Measurements from ENCODE around the gene SERINC3.

Gene SERINC3

GRCh38 chr20:44456611-44457010 lies 65.3 kb downstream of the SERINC3 start:
- Histone ChIP-seq H3K27ac (no peak overlapping the region), H3K36me3 (no peaks in the 10 kb centered on the region), H3K9me3 (ENCODE audit: severe bottlenecking) (no peaks in the 10 kb centered on the region), H3K27me3 (ENCODE audit: insufficient read depth, low read depth, severe bottlenecking) (no peaks in the 10 kb centered on the region), H3K4me3 (ENCODE audit: low read depth, low read length) (no peak overlapping the region)
- no peak for TF ChIP-seq CTCF (IDR thresholded peaks at IDR 0.05; ENCODE audit: low read depth, low read length)
- DNase-seq, result no peak

- no peak for TF ChIP-seq CTCF (IDR thresholded peaks at IDR 0.05; ENCODE audit: low read depth, low read length)
- Histone ChIP-seq H3K9me3 (ENCODE audit: severe bottlenecking) (no peaks in the 10 kb centered on the region), H3K27ac (no peak overlapping the region), H3K4me3 (ENCODE audit: low read depth, low read length) (no peak overlapping the region), H3K36me3 (no peaks in the 10 kb centered on the region), H3K27me3 (ENCODE audit: insufficient read depth, low read depth, severe bottlenecking) (no peaks in the 10 kb centered on the region)
- DNase-seq, result no peak
Measured at GRCh38 chr20:44455126-44455525, 66.7 kb downstream of the SERINC3 start.

GRCh38 chr20:44454306-44454963 lies 67.4 kb downstream of the SERINC3 start:
- Histone ChIP-seq H3K4me3 (ENCODE audit: low read depth, low read length) (no peak overlapping the region), H3K27ac (no peak overlapping the region), H3K27me3 (ENCODE audit: insufficient read depth, low read depth, severe bottlenecking) (no peaks in the 10 kb centered on the region), H3K36me3 (no peaks in the 10 kb centered on the region), H3K9me3 (ENCODE audit: severe bottlenecking) (no peaks in the 10 kb centered on the region)
- DNase-seq, result no peak
- TF ChIP-seq CTCF (IDR thresholded peaks at IDR 0.05; ENCODE audit: low read depth, low read length), result no peak

- Histone ChIP-seq H3K27ac (no peak overlapping the region), H3K36me3 (no peaks in the 10 kb centered on the region), H3K4me3 (ENCODE audit: low read depth, low read length) (no peak overlapping the region), H3K27me3 (ENCODE audit: insufficient read depth, low read depth, severe bottlenecking) (no peaks in the 10 kb centered on the region), H3K9me3 (ENCODE audit: severe bottlenecking) (no peaks in the 10 kb centered on the region)
- no peak for DNase-seq
- TF ChIP-seq CTCF (IDR thresholded peaks at IDR 0.05; ENCODE audit: low read depth, low read length), result no peak
Measured at GRCh38 chr20:44450903-44451450, 70.9 kb downstream of the SERINC3 start.

- no peaks in the 10 kb centered on the region for H3K27me3 ChIP-seq (ENCODE audit: insufficient read depth, low read depth, severe bottlenecking)
- H3K9me3 ChIP-seq (ENCODE audit: severe bottlenecking), result no peaks in the 10 kb centered on the region
- no peak overlapping the region for H3K27ac ChIP-seq
- H3K36me3 ChIP-seq, result no peaks in the 10 kb centered on the region
- TF ChIP-seq CTCF (IDR thresholded peaks at IDR 0.05; ENCODE audit: low read depth, low read length), result no peak
- no peak overlapping the region for H3K4me3 ChIP-seq (ENCODE audit: low read depth, low read length)
- DNase-seq, result no peak
Measured at GRCh38 chr20:44450281-44450889, 71.5 kb downstream of the SERINC3 start.
